Fibroblast of mammary gland (primary cell): Measurements from ENCODE around the gene SPATA13.

Experiments
- DNase-seq: peaks from one replicate; pipeline ENCODE4 v3.0.0-alpha.2; 2010; ENCODE audit warnings: low read depth
- H3K4me3 ChIP-seq: 2 replicates; pipeline ENCODE4 v1.5.1; 2011; ENCODE audit warnings: low read depth, mild to moderate bottlenecking, low read length, moderate library complexity; ENCODE audit not compliant: control insufficient read depth
- TF ChIP-seq, protein P1 (sequence below): conservative IDR thresholded peaks from 2 replicates; pipeline ENCODE4 v1.5.1; 2011; ENCODE audit warnings: low read depth, low read length, inconsistent platforms; ENCODE audit not compliant: control insufficient read depth, insufficient read depth

SPATA13 gene

DNA sequence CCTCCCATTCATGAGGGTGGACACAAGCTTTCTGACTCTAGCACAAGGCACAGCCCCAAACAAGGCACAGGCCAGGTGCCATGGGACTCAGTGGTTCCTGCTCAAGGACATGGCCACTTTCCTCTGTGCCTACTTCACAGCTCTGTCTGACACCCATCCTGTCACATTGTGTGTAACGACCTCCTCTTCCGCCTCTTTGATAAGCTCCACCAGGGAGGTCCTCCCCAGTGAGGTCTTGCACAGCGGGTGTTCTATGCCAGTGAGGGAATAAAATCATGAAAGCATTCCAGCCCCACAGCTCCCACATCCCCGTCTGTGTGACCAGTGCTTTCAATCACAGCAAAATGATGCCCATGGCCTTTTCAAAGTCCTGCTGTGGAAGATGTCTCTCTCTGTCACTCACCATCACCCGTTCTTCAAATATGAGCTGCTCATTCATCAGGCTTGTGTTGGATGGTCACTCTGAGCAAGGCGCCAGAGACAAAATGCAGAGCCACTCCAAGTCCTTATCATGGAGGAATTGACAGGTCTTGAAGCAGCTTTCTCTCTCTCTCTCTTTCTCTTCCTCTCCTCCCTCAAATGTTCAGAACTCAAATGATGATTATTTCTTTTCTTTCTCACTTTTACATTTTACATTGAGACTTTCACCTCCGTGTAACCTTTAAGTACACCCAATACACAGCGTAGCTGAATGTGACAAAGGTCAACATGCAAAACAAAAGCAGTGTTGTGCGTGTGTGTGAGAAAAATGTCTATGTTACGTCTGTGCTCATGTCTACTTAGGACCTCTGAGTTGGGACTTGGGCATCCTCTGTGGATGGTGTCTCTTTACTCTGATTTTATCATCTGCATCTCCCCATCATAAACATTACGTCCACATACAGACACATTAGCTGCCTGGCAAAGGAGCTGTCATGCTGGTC lies 8.0 kb upstream of the SPATA13 start:
- no peak for DNase-seq
- TF ChIP-seq, protein P1, sequence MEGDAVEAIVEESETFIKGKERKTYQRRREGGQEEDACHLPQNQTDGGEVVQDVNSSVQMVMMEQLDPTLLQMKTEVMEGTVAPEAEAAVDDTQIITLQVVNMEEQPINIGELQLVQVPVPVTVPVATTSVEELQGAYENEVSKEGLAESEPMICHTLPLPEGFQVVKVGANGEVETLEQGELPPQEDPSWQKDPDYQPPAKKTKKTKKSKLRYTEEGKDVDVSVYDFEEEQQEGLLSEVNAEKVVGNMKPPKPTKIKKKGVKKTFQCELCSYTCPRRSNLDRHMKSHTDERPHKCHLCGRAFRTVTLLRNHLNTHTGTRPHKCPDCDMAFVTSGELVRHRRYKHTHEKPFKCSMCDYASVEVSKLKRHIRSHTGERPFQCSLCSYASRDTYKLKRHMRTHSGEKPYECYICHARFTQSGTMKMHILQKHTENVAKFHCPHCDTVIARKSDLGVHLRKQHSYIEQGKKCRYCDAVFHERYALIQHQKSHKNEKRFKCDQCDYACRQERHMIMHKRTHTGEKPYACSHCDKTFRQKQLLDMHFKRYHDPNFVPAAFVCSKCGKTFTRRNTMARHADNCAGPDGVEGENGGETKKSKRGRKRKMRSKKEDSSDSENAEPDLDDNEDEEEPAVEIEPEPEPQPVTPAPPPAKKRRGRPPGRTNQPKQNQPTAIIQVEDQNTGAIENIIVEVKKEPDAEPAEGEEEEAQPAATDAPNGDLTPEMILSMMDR, result no peak

DNA sequence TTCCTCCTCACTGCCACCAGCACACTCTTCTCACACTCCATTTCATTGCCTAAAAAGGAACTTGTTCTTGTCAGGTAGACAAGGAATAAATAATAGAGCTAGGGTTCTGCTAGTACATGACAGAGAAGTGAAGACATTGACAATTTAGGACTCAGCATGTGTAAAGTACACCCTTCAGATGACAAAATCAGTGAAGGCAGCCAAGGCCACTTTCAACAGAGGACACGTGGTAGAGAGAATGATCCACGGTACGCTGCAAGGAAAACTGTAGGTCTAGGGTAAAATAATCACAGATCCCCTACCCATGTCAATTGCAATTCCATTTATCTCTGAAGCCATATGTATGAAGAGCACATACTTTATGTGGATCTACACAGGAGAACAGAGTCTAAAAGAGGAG lies 7.2 kb upstream of the SPATA13 start:
- DNase-seq, result no peak
- TF ChIP-seq, protein P1, result no peak
- no peak overlapping the region for H3K4me3 ChIP-seq

More for the DNA sequence above, 8.0 kb upstream of the SPATA13 start:
- H3K4me3 ChIP-seq, result no peak overlapping the region

DNA sequence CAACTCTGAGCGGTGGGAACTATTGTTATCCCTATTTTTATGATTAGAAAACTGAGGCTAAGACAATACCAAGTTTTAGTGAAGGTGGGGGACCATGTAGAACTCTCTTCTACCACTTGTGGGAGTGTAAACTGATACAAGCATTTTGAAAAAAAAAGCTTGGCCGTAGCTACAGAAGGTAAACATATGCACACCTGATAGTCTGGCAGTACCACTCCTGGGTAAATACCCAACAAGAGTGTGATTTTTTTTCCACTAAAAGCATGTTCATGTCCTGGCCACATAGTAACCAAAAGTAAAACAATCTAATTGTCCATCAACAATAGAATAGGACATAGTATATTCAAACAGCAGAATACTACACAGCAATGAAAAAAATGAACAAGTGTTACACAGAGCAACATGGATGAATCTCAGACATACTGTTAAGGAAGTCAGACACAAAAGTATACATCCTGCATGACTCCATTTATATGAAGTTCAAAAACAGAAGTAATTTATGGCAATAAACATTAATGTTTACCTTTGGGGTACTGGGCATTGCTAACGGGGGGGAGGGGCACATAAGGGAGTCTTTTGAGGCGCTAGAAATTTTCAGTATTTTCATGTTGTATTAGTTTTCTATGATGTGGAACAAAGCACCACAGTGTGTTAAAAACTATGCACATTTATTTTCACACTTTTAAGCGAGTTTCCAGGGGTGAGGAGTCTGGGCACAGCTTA lies 6.4 kb upstream of the SPATA13 start:
- H3K4me3 ChIP-seq, result no peak overlapping the region
- TF ChIP-seq, protein P1, result no peak
- DNase-seq, result no peak

DNA sequence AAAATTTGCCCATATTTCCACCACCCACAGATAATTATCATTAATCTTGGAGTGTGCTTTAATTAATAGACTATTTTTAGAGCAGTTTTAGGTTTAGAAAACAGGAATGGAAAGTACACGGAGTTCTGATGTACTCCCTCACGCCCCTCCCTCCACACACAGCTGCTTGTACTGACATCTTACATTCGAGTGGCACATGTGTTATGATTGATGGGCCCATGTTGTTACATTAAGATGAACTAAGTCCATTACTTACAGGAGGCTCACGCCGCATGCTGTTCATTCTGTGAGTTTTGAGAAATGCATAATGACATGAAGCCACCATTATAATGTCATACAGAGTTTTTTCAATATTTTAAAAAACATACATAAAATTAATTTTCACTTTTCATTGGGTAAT lies 1.2 kb upstream of the SPATA13 start:
- no peak for DNase-seq
- H3K4me3 ChIP-seq, result no peak overlapping the region
- TF ChIP-seq, protein P1, result no peak

DNA sequence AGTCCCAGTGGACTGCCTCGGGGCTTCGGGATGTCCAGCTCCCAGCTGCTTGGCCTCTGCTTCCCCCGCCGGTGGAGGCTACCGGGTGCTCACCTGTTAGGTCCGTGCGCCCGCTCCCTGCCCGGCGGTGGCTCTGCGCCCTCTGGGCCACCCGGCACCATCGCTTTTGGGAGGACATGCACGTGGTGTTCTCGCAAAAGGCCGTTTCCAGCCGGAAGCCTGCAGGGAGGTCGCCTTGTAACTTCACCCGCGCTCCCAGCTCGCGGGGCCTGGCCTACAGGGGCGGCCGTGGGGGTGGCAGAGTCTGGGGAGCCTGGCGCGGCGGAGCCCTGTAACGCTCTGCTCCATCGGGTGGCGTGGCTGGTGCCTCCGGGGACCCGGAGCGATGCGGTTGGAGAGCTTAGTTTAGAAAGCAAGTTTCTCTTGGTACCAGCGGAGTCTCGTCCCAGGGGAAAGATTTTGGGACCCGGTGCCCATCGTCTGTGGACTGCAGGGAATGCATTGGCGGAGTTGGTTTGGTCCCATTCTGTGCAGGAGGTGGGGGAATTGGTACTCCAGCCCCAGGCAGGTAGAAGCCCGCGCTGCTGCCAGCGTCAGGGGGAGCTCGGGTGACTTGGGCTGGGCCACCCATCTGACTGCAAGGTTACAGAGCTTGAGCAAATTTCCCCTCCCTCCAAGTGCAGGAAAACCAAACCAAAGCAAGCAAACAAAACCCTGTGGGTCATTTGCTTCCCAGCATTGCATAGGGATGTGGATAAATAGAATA lies 673 bp downstream of the SPATA13 start:
- TF ChIP-seq, protein P1, result no peak
- H3K4me3 ChIP-seq, result peak overlapping the region; percentile 77
- DNase-seq, result no peak

DNA sequence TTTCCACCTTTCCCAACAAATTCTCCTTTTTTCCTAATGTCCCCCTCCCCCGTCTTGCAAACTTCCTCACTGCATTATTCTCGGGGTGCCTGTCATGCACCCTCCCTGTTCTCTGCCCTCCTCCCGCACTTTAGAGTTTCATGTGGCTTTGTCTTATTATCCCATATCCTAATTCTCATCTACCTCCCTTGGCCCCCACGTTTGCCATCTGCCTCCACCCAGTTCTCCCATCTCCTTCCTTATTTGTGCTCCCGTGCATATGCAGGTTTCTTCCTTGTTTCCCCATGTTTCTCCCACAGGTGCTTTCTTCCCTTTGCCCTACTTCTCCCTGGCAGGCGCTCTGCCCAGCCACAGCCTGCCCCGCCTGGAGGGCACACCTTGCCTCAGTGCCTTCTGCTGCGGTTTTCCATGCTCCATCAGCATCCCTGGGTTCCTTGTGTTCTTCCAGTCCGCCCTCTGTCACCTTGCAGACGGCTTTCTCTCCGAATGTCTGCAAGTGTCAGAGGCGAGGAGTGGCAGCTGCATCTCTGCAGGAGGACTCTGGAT lies 1.5 kb downstream of the SPATA13 start:
- no peak for DNase-seq
- TF ChIP-seq, protein P1, result no peak
- peak overlapping the region; percentile 77 for H3K4me3 ChIP-seq
